ENCODE data around the gene KCNJ15.

The KCNJ15 gene

GRCh38 chr21:38249256-38249655 lies 7.5 kb upstream of the KCNJ15 start:
- no peak overlapping the region for H3K4me3 ChIP-seq (ENCODE audit: control insufficient read depth, low read depth, low read length)
- no peak for TF ChIP-seq CTCF (IDR thresholded peaks at IDR 0.05; ENCODE audit: control insufficient read depth, insufficient read depth, low read depth, low read length, missing control alignments)
- no peak for DNase-seq (ENCODE audit: low read depth)

GRCh38 chr21:38249696-38250278 lies 7.0 kb upstream of the KCNJ15 start:
- TF ChIP-seq CTCF (IDR thresholded peaks at IDR 0.05; ENCODE audit: control insufficient read depth, insufficient read depth, low read depth, low read length, missing control alignments), result no peak
- no peak for DNase-seq (ENCODE audit: low read depth)
- H3K4me3 ChIP-seq (ENCODE audit: control insufficient read depth, low read depth, low read length), result no peak overlapping the region

GRCh38 chr21:38250991-38251418 lies 5.8 kb upstream of the KCNJ15 start:
- H3K4me3 ChIP-seq (ENCODE audit: control insufficient read depth, low read depth, low read length), result no peak overlapping the region
- DNase-seq (ENCODE audit: low read depth), result no peak
- TF ChIP-seq CTCF (IDR thresholded peaks at IDR 0.05; ENCODE audit: control insufficient read depth, insufficient read depth, low read depth, low read length, missing control alignments), result no peak

GRCh38 chr21:38254970-38255369 lies 1.8 kb upstream of the KCNJ15 start:
- TF ChIP-seq CTCF (IDR thresholded peaks at IDR 0.05; ENCODE audit: control insufficient read depth, insufficient read depth, low read depth, low read length, missing control alignments), result no peak
- DNase-seq (ENCODE audit: low read depth), result no peak
- H3K4me3 ChIP-seq (ENCODE audit: control insufficient read depth, low read depth, low read length), result no peak overlapping the region

- no peak for TF ChIP-seq CTCF (IDR thresholded peaks at IDR 0.05; ENCODE audit: control insufficient read depth, insufficient read depth, low read depth, low read length, missing control alignments)
- H3K4me3 ChIP-seq (ENCODE audit: control insufficient read depth, low read depth, low read length), result no peak overlapping the region
- no peak for DNase-seq (ENCODE audit: low read depth)
These were observed 1.1 kb upstream of the KCNJ15 start for GRCh38 chr21:38255571-38256117.

DNA sequence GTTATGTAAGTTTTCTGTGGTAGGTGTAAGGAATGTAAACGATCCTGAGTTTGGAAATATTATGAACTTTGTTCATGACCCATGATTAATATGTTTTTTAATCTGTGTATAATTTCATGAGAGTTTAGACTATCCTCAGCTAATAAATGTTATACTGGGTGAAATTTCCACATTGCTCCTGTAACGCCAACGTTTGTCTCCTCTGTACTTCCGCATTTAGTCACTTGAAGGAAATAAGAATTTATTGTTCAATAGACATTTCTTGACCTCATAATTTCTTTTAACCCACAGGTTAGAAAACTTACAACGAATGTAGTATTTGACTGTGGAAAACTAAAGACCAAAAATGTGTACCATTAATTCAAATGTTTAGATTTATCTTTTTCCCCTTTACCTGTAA lies 876 bp downstream of the KCNJ15 start:
- H3K4me3 ChIP-seq (ENCODE audit: control insufficient read depth, low read depth, low read length), result no peak overlapping the region
- no peak for DNase-seq (ENCODE audit: low read depth)

More for the DNA sequence above, 876 bp downstream of the KCNJ15 start:
- TF ChIP-seq CTCF (IDR thresholded peaks at IDR 0.05; ENCODE audit: control insufficient read depth, insufficient read depth, low read depth, low read length, missing control alignments), result no peak

Measured in AG09309 (cell line).